Middle frontal gyrus (tissue), 1 donor: ENCODE measurements around the gene C1QL4.
"Not testable (repeated sequence)": the region's sequence is repeated elsewhere in the genome, so short reads cannot be mapped to it uniquely, and the experiment has no call there.

Experiments used
- DNase-seq: peaks from one replicate; pipeline ENCODE4 v3.0.0-alpha.2; 2015; ENCODE audit warnings: low spot score; ENCODE audit errors: extremely low spot score

Gene C1QL4

GRCh38 chr12:49334226-49334625 is 2.8 kb downstream of the C1QL4 start:
- DNase-seq = no peak

GRCh38 chr12:49333778-49334177 is 3.2 kb downstream of the C1QL4 start:
- not testable (repeated sequence) for DNase-seq

- no peak for DNase-seq
Observed at GRCh38 chr12:49332891-49333371, 4.1 kb downstream of the C1QL4 start.

- DNase-seq = no peak
Observed at GRCh38 chr12:49332441-49332861, 4.5 kb downstream of the C1QL4 start.

- peak; percentile 70 for DNase-seq
Observed at GRCh38 chr12:49331380-49332222, 5.4 kb downstream of the C1QL4 start.

- DNase-seq = no peak
Observed at GRCh38 chr12:49330631-49331379, 6.2 kb downstream of the C1QL4 start.

GRCh38 chr12:49330032-49330619 is 6.9 kb downstream of the C1QL4 start:
- no peak for DNase-seq

- DNase-seq = no peak
Observed at GRCh38 chr12:49328816-49329215, 8.2 kb downstream of the C1QL4 start.

- no peak for DNase-seq
Observed at GRCh38 chr12:49327887-49328286, 9.1 kb downstream of the C1QL4 start.

- DNase-seq = no peak
Observed at GRCh38 chr12:49327368-49327767, 9.6 kb downstream of the C1QL4 start.

- no peak for DNase-seq
Observed at GRCh38 chr12:49325606-49326005, 11.4 kb downstream of the C1QL4 start.

GRCh38 chr12:49323524-49324097 is 13.4 kb downstream of the C1QL4 start:
- DNase-seq = no peak

GRCh38 chr12:49322708-49323523 is 14.1 kb downstream of the C1QL4 start, which contains the start of gene TROAP:
TSS of gene TROAP (plus strand) at chr12:49323255. CDS start at chr12:49323609, 354 bp downstream.
- DNase-seq = peak; percentile 95

GRCh38 chr12:49322367-49322707 is 14.7 kb downstream of the C1QL4 start:
- no peak for DNase-seq

- DNase-seq = not testable (repeated sequence)
Observed at GRCh38 chr12:49320411-49321103, 16.4 kb downstream of the C1QL4 start.

- DNase-seq = not testable (repeated sequence)
Observed at GRCh38 chr12:49317118-49317517, 19.9 kb downstream of the C1QL4 start.

GRCh38 chr12:49314811-49315210 is 22.2 kb downstream of the C1QL4 start:
- no peak for DNase-seq

GRCh38 chr12:49310451-49311000 is 26.5 kb downstream of the C1QL4 start:
- not testable (repeated sequence) for DNase-seq

GRCh38 chr12:49309386-49309785 is 27.6 kb downstream of the C1QL4 start:
- DNase-seq = no peak
